ENCODE measurements around the gene FADS1.
A peak's percentile ranks its signal among the peaks of the same experiment; 100 is the strongest.

Gene FADS1

GRCh38 chr11:61793083-61793828, 23.5 kb downstream of the FADS1 start:
- DNase-seq: no peak

GRCh38 chr11:61792310-61793082, 24.3 kb downstream of the FADS1 start, which contains the start of the genes FEN1 and TMEM258:
Gene FEN1 (plus strand): TSS chr11:61792911. CDS start chr11:61795362, 2,451 bp downstream.
Gene TMEM258 (minus strand): TSS chr11:61792599. CDS start chr11:61792558, 41 bp downstream.
- peak; percentile 93 for DNase-seq

GRCh38 chr11:61791737-61792309, 25.0 kb downstream of the FADS1 start:
- peak; percentile 35 for DNase-seq

- no peak for DNase-seq
These were observed 28.8 kb downstream of the FADS1 start for GRCh38 chr11:61787928-61788491.

GRCh38 chr11:61785837-61786402, 30.9 kb downstream of the FADS1 start:
- no peak for DNase-seq

- DNase-seq: no peak
These were observed 32.3 kb downstream of the FADS1 start for GRCh38 chr11:61784506-61784805.

GRCh38 chr11:61783717-61784505, 32.9 kb downstream of the FADS1 start:
- no peak for DNase-seq

GRCh38 chr11:61782841-61783240, 34.0 kb downstream of the FADS1 start:
- DNase-seq: no peak

- no peak for DNase-seq
These were observed 34.5 kb downstream of the FADS1 start for GRCh38 chr11:61782299-61782698.

GRCh38 chr11:61781585-61781984, 35.2 kb downstream of the FADS1 start:
- DNase-seq: no peak

- DNase-seq: no peak
These were observed 36.1 kb downstream of the FADS1 start for GRCh38 chr11:61780581-61781162.

GRCh38 chr11:61779666-61780525, 36.9 kb downstream of the FADS1 start:
- DNase-seq: no peak

- DNase-seq: no peak
These were observed 37.7 kb downstream of the FADS1 start for GRCh38 chr11:61778920-61779650.

- no peak for DNase-seq
These were observed 38.4 kb downstream of the FADS1 start for GRCh38 chr11:61778357-61778886.

GRCh38 chr11:61777234-61778090, 39.3 kb downstream of the FADS1 start:
- DNase-seq: no peak

- peak; percentile 14 for DNase-seq
These were observed 40.2 kb downstream of the FADS1 start for GRCh38 chr11:61776561-61777075.

- DNase-seq: no peak
These were observed 40.9 kb downstream of the FADS1 start for GRCh38 chr11:61775606-61776554.
